Fibroblast of lung (primary cell): ENCODE results near the gene ATG7. TPM values are rescaled to one million over a fixed set of nuclear protein-coding genes. Genes with fewer than 3 reads are reported as not detected.
A peak's percentile ranks its signal among the peaks of the same experiment; 100 is the strongest.

Experiments
- DNase-seq, 2 donors: peaks; one replicate each; pipeline versions ENCODE4 v3.0.0 to v3.0.0-alpha.2; 2010; ENCODE audit warnings: low read depth in 2 of 2
- H2AFZ ChIP-seq: 2 replicates; pipeline ENCODE4 v1.5.1; 2012; ENCODE audit warnings: low read length, control low read depth, inconsistent platforms
- H3K27ac ChIP-seq: 2 replicates; pipeline ENCODE4 v1.5.1; 2011; ENCODE audit warnings: low read length, control low read depth; ENCODE audit not compliant: insufficient read depth
- H3K27me3 ChIP-seq: 2 replicates; pipeline ENCODE4 v1.5.1; 2011; ENCODE audit warnings: mild to moderate bottlenecking, low read length; ENCODE audit not compliant: control insufficient read depth, insufficient read depth
- H3K36me3 ChIP-seq: 2 replicates; pipeline ENCODE4 v1.5.1; 2011; ENCODE audit warnings: low read length; ENCODE audit not compliant: control insufficient read depth, insufficient read depth
- H3K4me1 ChIP-seq: 2 replicates; pipeline ENCODE4 v1.5.1; 2011; ENCODE audit warnings: low read length; ENCODE audit not compliant: control insufficient read depth, insufficient read depth; ENCODE audit errors: extremely low read depth
- H3K4me2 ChIP-seq: 2 replicates; pipeline ENCODE4 v1.5.1; 2011; ENCODE audit warnings: low read length, control low read depth; ENCODE audit not compliant: insufficient read depth; ENCODE audit errors: extremely low read depth
- H3K4me3 ChIP-seq, 4 experiments: fragments of 200-600 bp in 1 of 4; sonication (generic) in 1 of 4; replicated peaks in 1 of 4; 2 replicates each; pipeline ENCODE4 v1.5.1; 2011 to 2016; ENCODE audit warnings: low read length in 4 of 4, low read depth in 3 of 4, mild to moderate bottlenecking in 3 of 4, control low read depth in 2 of 4, inconsistent platforms in 1 of 4, mixed read lengths in 1 of 4; ENCODE audit not compliant: insufficient read depth in 1 of 4; ENCODE audit errors: control extremely low read depth in 1 of 4
- H3K79me2 ChIP-seq: 2 replicates; pipeline ENCODE4 v1.5.1; 2012; ENCODE audit warnings: mild to moderate bottlenecking, low read length, inconsistent platforms; ENCODE audit not compliant: control insufficient read depth, insufficient read depth
- H3K9ac ChIP-seq: 2 replicates; pipeline ENCODE4 v1.5.1; 2011; ENCODE audit warnings: mild to moderate bottlenecking, low read length, control low read depth; ENCODE audit not compliant: insufficient read depth
- H3K9me3 ChIP-seq: 2 replicates; pipeline ENCODE4 v1.5.1; 2012; ENCODE audit warnings: low read depth, low read length; ENCODE audit not compliant: control insufficient read depth, insufficient read depth
- H4K20me1 ChIP-seq: 2 replicates; pipeline ENCODE4 v1.5.1; 2011; ENCODE audit warnings: low read length; ENCODE audit not compliant: control insufficient read depth, insufficient read depth; ENCODE audit errors: extremely low read depth
- CTCF ChIP-seq, 2 donors: IDR thresholded peaks in 1 of 2; conservative IDR thresholded peaks in 1 of 2; 1 replicate in 1 of 2; 2 replicates in 1 of 2; pipeline ENCODE4 v1.5.1; 2011 to 2012; ENCODE audit warnings: low read length in 2 of 2, control low read depth in 1 of 2, inconsistent platforms in 1 of 2, low read depth in 1 of 2, mild to moderate bottlenecking in 1 of 2
- EZH2 ChIP-seq: IDR thresholded peaks from 2 replicates; pipeline ENCODE4 v1.5.1; 2012; ENCODE audit warnings: low read length, control low read depth, mild to moderate bottlenecking; ENCODE audit errors: missing control alignments
- polyA plus RNA-seq, 2 donors: library from polyadenylated mRNA; depleted of rRNA in 1 of 2; stranded (reverse) in 1 of 2; unstranded in 1 of 2; fragments of >200 nt; gene quantifications; 2 replicates each; pipeline ENCODE4 v1.2.1, GENCODE V29; 2011 to 2012; ENCODE audit warnings: missing spikeins in 1 of 2
- total RNA-seq: library from RNA; depleted of rRNA; stranded (reverse); fragments of >200 nt; gene quantifications from 2 replicates; pipeline ENCODE4 v1.2.1, GENCODE V29; 2014

The ATG7 gene
- total and polyA plus RNA-seq, 2 donors (not counting 1 experiment from before 2014, with no cell fraction given), result 50.8 to 56.5 TPM

- Histone ChIP-seq H3K9me3 (no peaks in the 10 kb centered on the region), H3K27ac (peak overlapping the region; percentile 97), H3K9ac (no peak overlapping the region), H3K79me2 (peaks cover 66% of the 10 kb centered on the region), H4K20me1 (no peaks in the 10 kb centered on the region), H2AFZ (no peak overlapping the region), H3K4me2 (peak overlapping the region; percentile 36), H3K36me3 (peaks cover 2% of the 10 kb centered on the region), H3K4me3 (no peak overlapping the region), H3K27me3 (no peaks in the 10 kb centered on the region), H3K4me1 (peaks cover 37% of the 10 kb centered on the region)
- DNase-seq, result no peak
- TF ChIP-seq CTCF (conservative IDR thresholded peaks at IDR 0.05 in 1 of 2, IDR thresholded peaks at IDR 0.05 in 1 of 2; ENCODE audit: low read depth in 1 of 2, low read length in 2 of 2) (no peak), EZH2 (no peak)
Measured at GRCh38 chr3:11602886-11603527, 330.8 kb downstream of the ATG7 start.

GRCh38 chr3:11603628-11604027, 331.4 kb downstream of the ATG7 start:
- DNase-seq, result peak; percentile 92 to 94
- Histone ChIP-seq H3K4me2 (peak overlapping the region; percentile 68), H3K9ac (peak overlapping the region; percentile 65), H3K4me1 (peaks cover 37% of the 10 kb centered on the region), H3K4me3 (no peak overlapping the region), H3K27me3 (no peaks in the 10 kb centered on the region), H2AFZ (no peak overlapping the region), H3K27ac (peak overlapping the region; percentile 97), H3K79me2 (peaks cover 64% of the 10 kb centered on the region), H3K9me3 (no peaks in the 10 kb centered on the region), H3K36me3 (peaks cover 2% of the 10 kb centered on the region), H4K20me1 (no peaks in the 10 kb centered on the region)
- TF ChIP-seq EZH2 (no peak), CTCF (conservative IDR thresholded peaks at IDR 0.05 in 1 of 2, IDR thresholded peaks at IDR 0.05 in 1 of 2; ENCODE audit: low read depth in 1 of 2, low read length in 2 of 2) (no peak)

- TF ChIP-seq CTCF (conservative IDR thresholded peaks at IDR 0.05 in 1 of 2, IDR thresholded peaks at IDR 0.05 in 1 of 2; ENCODE audit: low read depth in 1 of 2, low read length in 2 of 2), result no peak
- TF ChIP-seq EZH2, result no peak
- H2AFZ ChIP-seq, result no peak overlapping the region
Measured at GRCh38 chr3:11604139-11604892, 332.1 kb downstream of the ATG7 start.

More at GRCh38 chr3:11604139-11604892, 332.1 kb downstream of the ATG7 start:
- peak overlapping the region; percentile 65 for H3K9ac ChIP-seq
- peak overlapping the region; percentile 97 for H3K27ac ChIP-seq
- H3K36me3 ChIP-seq, result peaks cover 2% of the 10 kb centered on the region
- no peaks in the 10 kb centered on the region for H4K20me1 ChIP-seq
- peaks cover 37% of the 10 kb centered on the region for H3K4me1 ChIP-seq
- H3K27me3 ChIP-seq, result no peaks in the 10 kb centered on the region
- H3K4me2 ChIP-seq, result peak overlapping the region; percentile 68
- H3K9me3 ChIP-seq, result no peaks in the 10 kb centered on the region
- peak; percentile 78 to 86 for DNase-seq
- H3K4me3 ChIP-seq, result peak overlapping the region in 1 of 4 experiments; percentile 23
- peaks cover 65% of the 10 kb centered on the region for H3K79me2 ChIP-seq
